CD14-positive monocyte (primary cell): Measurements from ENCODE around the gene DOCK6. TPM values are rescaled to one million over a fixed set of nuclear protein-coding genes. Genes with fewer than 3 reads are reported as not detected.

Experiments
- DNase-seq, 3 donors: peaks; one replicate each; pipeline ENCODE4 v3.0.0-alpha.2; 2011 to 2022
- H2AFZ ChIP-seq: 2 replicates; pipeline ENCODE4 v1.6.0; 2012; ENCODE audit warnings: mild to moderate bottlenecking, low read depth, low read length, inconsistent platforms; ENCODE audit not compliant: insufficient read depth, poor library complexity, severe bottlenecking
- H3K27ac ChIP-seq, 2 donors: 1 replicate in 1 of 2; 2 replicates in 1 of 2; pipeline ENCODE4 v1.5.1; 2012 to 2013; ENCODE audit warnings: low read length in 2 of 2, control low read depth in 1 of 2, inconsistent platforms in 1 of 2, low read depth in 1 of 2, mild to moderate bottlenecking in 1 of 2
- H3K27me3 ChIP-seq, 2 donors: one replicate each; pipeline versions ENCODE4 v1.6.0 to v1.6.1; 2011 to 2013; ENCODE audit warnings: low read length in 2 of 2; ENCODE audit not compliant: control insufficient read depth in 2 of 2, insufficient read depth in 2 of 2
- H3K36me3 ChIP-seq, 2 donors: replicated peaks in 1 of 2; 1 replicate in 1 of 2; 2 replicates in 1 of 2; pipeline versions ENCODE4 v1.5.1 to v1.6.1; 2012 to 2013; ENCODE audit warnings: low read length in 2 of 2, control low read depth in 1 of 2, inconsistent platforms in 1 of 2, mild to moderate bottlenecking in 1 of 2; ENCODE audit not compliant: insufficient read depth in 2 of 2, control insufficient read depth in 1 of 2
- H3K4me1 ChIP-seq, 2 donors: 1 replicate in 1 of 2; 2 replicates in 1 of 2; pipeline versions ENCODE4 v1.5.1 to v1.6.1; 2012 to 2013; ENCODE audit warnings: low read length in 2 of 2, control low read depth in 1 of 2, inconsistent platforms in 1 of 2, mild to moderate bottlenecking in 1 of 2, moderate library complexity in 1 of 2; ENCODE audit not compliant: insufficient read depth in 2 of 2, control insufficient read depth in 1 of 2
- H3K4me2 ChIP-seq: replicated peaks from 2 replicates; pipeline ENCODE3; 2012; ENCODE audit warnings: low read length, moderate library complexity, mild to moderate bottlenecking; ENCODE audit not compliant: poor library complexity, severe bottlenecking; ENCODE audit errors: extremely low read depth
- H3K4me3 ChIP-seq, 3 experiments: fragments of 200-600 bp in 1 of 3; sonication (generic) in 1 of 3; replicated peaks in 1 of 3; 1 replicate in 2 of 3; 2 replicates in 1 of 3; pipeline ENCODE4 v1.5.1; 2011 to 2013; ENCODE audit warnings: low read length in 3 of 3, mild to moderate bottlenecking in 3 of 3, control low read depth in 2 of 3, low read depth in 2 of 3, inconsistent platforms in 1 of 3, moderate library complexity in 1 of 3
- H3K79me2 ChIP-seq: 2 replicates; pipeline ENCODE4 v1.6.0; 2012; ENCODE audit warnings: mild to moderate bottlenecking, control low read depth, inconsistent platforms, low read length, moderate library complexity; ENCODE audit not compliant: insufficient read depth
- H3K9ac ChIP-seq: 2 replicates; pipeline ENCODE4 v1.6.0; 2017; ENCODE audit warnings: low read length, mild to moderate bottlenecking; ENCODE audit not compliant: insufficient read depth, poor library complexity, severe bottlenecking
- H3K9me3 ChIP-seq, 2 donors: replicated peaks in 1 of 2; 1 replicate in 1 of 2; 2 replicates in 1 of 2; pipeline versions ENCODE4 v1.5.1 to v1.6.1; 2012 to 2013; ENCODE audit warnings: low read length in 2 of 2, control low read depth in 1 of 2; ENCODE audit not compliant: control insufficient read depth in 1 of 2, insufficient read depth in 1 of 2
- H4K20me1 ChIP-seq: 2 replicates; pipeline ENCODE4 v1.6.0; 2012; ENCODE audit warnings: mild to moderate bottlenecking, low read length, control low read depth, moderate library complexity; ENCODE audit not compliant: insufficient read depth
- H3K27ac Mint-ChIP-seq, 7 donors: one replicate each; pipeline ENCODE4 v1.8.0; 2020; ENCODE audit warnings: mild to moderate bottlenecking in 7 of 7, mixed read lengths in 7 of 7, moderate library complexity in 6 of 7, inconsistent platforms in 2 of 7
- H3K27me3 Mint-ChIP-seq, 3 donors: one replicate each; pipeline ENCODE4 v1.8.0; 2021 to 2022; ENCODE audit warnings: low read depth in 3 of 3, mild to moderate bottlenecking in 3 of 3, mixed read lengths in 3 of 3, moderate library complexity in 3 of 3, inconsistent platforms in 1 of 3
- H3K36me3 Mint-ChIP-seq, 2 donors: one replicate each; pipeline ENCODE4 v1.8.0; 2020; ENCODE audit warnings: mixed read lengths in 2 of 2, inconsistent platforms in 1 of 2, mild to moderate bottlenecking in 1 of 2
- H3K4me1 Mint-ChIP-seq: one replicate; pipeline ENCODE4 v1.8.0; 2020; ENCODE audit warnings: mild to moderate bottlenecking, mixed read lengths
- H3K4me3 Mint-ChIP-seq, 2 donors: one replicate each; pipeline ENCODE4 v1.8.0; 2020; ENCODE audit warnings: mild to moderate bottlenecking in 2 of 2, mixed read lengths in 2 of 2, moderate library complexity in 1 of 2
- H3K9me3 Mint-ChIP-seq, 7 donors: one replicate each; pipeline ENCODE4 v1.8.0; 2020 to 2022; ENCODE audit warnings: mixed read lengths in 7 of 7, mild to moderate bottlenecking in 6 of 7, moderate library complexity in 6 of 7, inconsistent platforms in 2 of 7
- CTCF ChIP-seq: fragments of 200-600 bp; IDR thresholded peaks from one replicate; pipeline ENCODE4 v1.8.0; 2022; ENCODE audit warnings: antibody characterized with exemption, mild to moderate bottlenecking
- WGBS: methylation state at CpG from one replicate; pipeline ENCODE4 v1.1.5; 2013; ENCODE audit warnings: missing lambda C conversion rate; ENCODE audit not compliant: insufficient coverage; 5-methylcytosine and 5-hydroxymethylcytosine counted together
- intact Hi-C, 2 donors: fragments of 100-400 bp; cut with micrococcal nuclease; formaldehyde crosslinking; loops; one replicate each; pipeline versions ENCODE4 v1.15.0 to v1.15.1; 2023
- polyA plus RNA-seq, 3 donors: library from polyadenylated mRNA; depleted of rRNA in 1 of 3; unstranded in 2 of 3; stranded (reverse) in 1 of 3; fragments of 300-500 nt in 2 of 3; fragments of >200 nt in 1 of 3; fragmentation: Illumina TruSeq in 2 of 3; gene quantifications; 1 replicate in 2 of 3; 2 replicates in 1 of 3; pipeline ENCODE4 v1.2.3, GENCODE V29; 2012 to 2021

DOCK6 gene
- polyA plus RNA-seq, 3 donors = 0.03 to 0.93 (median 0.18) TPM

GRCh38 chr19:11194656-11195558 lies 67.4 kb downstream of the DOCK6 start:
- H3K4me2 ChIP-seq = peak overlapping the region; percentile 52
- peak overlapping the region; percentile 9 to 55 for H3K4me3 Mint-ChIP-seq

More at GRCh38 chr19:11194656-11195558, 67.4 kb downstream of the DOCK6 start:
- H3K27me3 Mint-ChIP-seq = peaks cover 0 to 17% (median 6%) of the 10 kb centered on the region in 3 donors
- H3K4me3 ChIP-seq = no peak overlapping the region
- peaks cover 22 to 36% of the 10 kb centered on the region in 2 donors for H3K4me1 ChIP-seq
- H3K36me3 Mint-ChIP-seq = peaks cover 0 to 3% of the 10 kb centered on the region in 2 donors
- H3K79me2 ChIP-seq = no peaks in the 10 kb centered on the region
- peaks cover 0 to 6% of the 10 kb centered on the region in 2 donors for H3K9me3 ChIP-seq
- WGBS = 55% methylated on average over 1 of the region's 20 CpGs
- peaks cover 29% of the 10 kb centered on the region for H3K4me1 Mint-ChIP-seq
- no peak overlapping the region for H3K27ac ChIP-seq
- peaks cover 0 to 11% (median 4%) of the 10 kb centered on the region in 7 donors for H3K9me3 Mint-ChIP-seq
- no peaks in the 10 kb centered on the region for H4K20me1 ChIP-seq
- H3K27ac Mint-ChIP-seq = no peak overlapping the region
- peak overlapping the region; percentile 56 for H2AFZ ChIP-seq
- H3K27me3 ChIP-seq = peaks cover 0 to 5% of the 10 kb centered on the region in 2 donors
- TF ChIP-seq CTCF = no peak
- intact Hi-C loops = loop anchor here in 1 of 2 donors (5.0 kb wide), 1 partner anchor 38 kb away; the partner anchor contains the start of gene SPC24
- no peak for DNase-seq
- peak overlapping the region; percentile 15 for H3K9ac ChIP-seq
- H3K36me3 ChIP-seq = no peaks in the 10 kb centered on the region
